CD14-positive monocyte (primary cell): Measurements from ENCODE around the gene FBL. TPM values are rescaled to one million over a fixed set of nuclear protein-coding genes. Genes with fewer than 3 reads are reported as not detected.

ENCODE experiments used
- DNase-seq, 3 donors: peaks; one replicate each; pipeline ENCODE4 v3.0.0-alpha.2; 2011 to 2022
- H2AFZ ChIP-seq: 2 replicates; pipeline ENCODE4 v1.6.0; 2012; ENCODE audit warnings: mild to moderate bottlenecking, low read depth, low read length, inconsistent platforms; ENCODE audit not compliant: insufficient read depth, poor library complexity, severe bottlenecking
- H3K27ac ChIP-seq, 2 donors: 1 replicate in 1 of 2; 2 replicates in 1 of 2; pipeline ENCODE4 v1.5.1; 2012 to 2013; ENCODE audit warnings: low read length in 2 of 2, control low read depth in 1 of 2, inconsistent platforms in 1 of 2, low read depth in 1 of 2, mild to moderate bottlenecking in 1 of 2
- H3K27me3 ChIP-seq, 2 donors: one replicate each; pipeline versions ENCODE4 v1.6.0 to v1.6.1; 2011 to 2013; ENCODE audit warnings: low read length in 2 of 2; ENCODE audit not compliant: control insufficient read depth in 2 of 2, insufficient read depth in 2 of 2
- H3K36me3 ChIP-seq, 2 donors: replicated peaks in 1 of 2; 1 replicate in 1 of 2; 2 replicates in 1 of 2; pipeline versions ENCODE4 v1.5.1 to v1.6.1; 2012 to 2013; ENCODE audit warnings: low read length in 2 of 2, control low read depth in 1 of 2, inconsistent platforms in 1 of 2, mild to moderate bottlenecking in 1 of 2; ENCODE audit not compliant: insufficient read depth in 2 of 2, control insufficient read depth in 1 of 2
- H3K4me1 ChIP-seq, 2 donors: 1 replicate in 1 of 2; 2 replicates in 1 of 2; pipeline versions ENCODE4 v1.5.1 to v1.6.1; 2012 to 2013; ENCODE audit warnings: low read length in 2 of 2, control low read depth in 1 of 2, inconsistent platforms in 1 of 2, mild to moderate bottlenecking in 1 of 2, moderate library complexity in 1 of 2; ENCODE audit not compliant: insufficient read depth in 2 of 2, control insufficient read depth in 1 of 2
- H3K4me2 ChIP-seq: replicated peaks from 2 replicates; pipeline ENCODE3; 2012; ENCODE audit warnings: low read length, moderate library complexity, mild to moderate bottlenecking; ENCODE audit not compliant: poor library complexity, severe bottlenecking; ENCODE audit errors: extremely low read depth
- H3K4me3 ChIP-seq, 3 experiments: fragments of 200-600 bp in 1 of 3; sonication (generic) in 1 of 3; replicated peaks in 1 of 3; 1 replicate in 2 of 3; 2 replicates in 1 of 3; pipeline ENCODE4 v1.5.1; 2011 to 2013; ENCODE audit warnings: low read length in 3 of 3, mild to moderate bottlenecking in 3 of 3, control low read depth in 2 of 3, low read depth in 2 of 3, inconsistent platforms in 1 of 3, moderate library complexity in 1 of 3
- H3K79me2 ChIP-seq: 2 replicates; pipeline ENCODE4 v1.6.0; 2012; ENCODE audit warnings: mild to moderate bottlenecking, control low read depth, inconsistent platforms, low read length, moderate library complexity; ENCODE audit not compliant: insufficient read depth
- H3K9ac ChIP-seq: 2 replicates; pipeline ENCODE4 v1.6.0; 2017; ENCODE audit warnings: low read length, mild to moderate bottlenecking; ENCODE audit not compliant: insufficient read depth, poor library complexity, severe bottlenecking
- H3K9me3 ChIP-seq, 2 donors: replicated peaks in 1 of 2; 1 replicate in 1 of 2; 2 replicates in 1 of 2; pipeline versions ENCODE4 v1.5.1 to v1.6.1; 2012 to 2013; ENCODE audit warnings: low read length in 2 of 2, control low read depth in 1 of 2; ENCODE audit not compliant: control insufficient read depth in 1 of 2, insufficient read depth in 1 of 2
- H4K20me1 ChIP-seq: 2 replicates; pipeline ENCODE4 v1.6.0; 2012; ENCODE audit warnings: mild to moderate bottlenecking, low read length, control low read depth, moderate library complexity; ENCODE audit not compliant: insufficient read depth
- H3K27ac Mint-ChIP-seq, 7 donors: one replicate each; pipeline ENCODE4 v1.8.0; 2020; ENCODE audit warnings: mild to moderate bottlenecking in 7 of 7, mixed read lengths in 7 of 7, moderate library complexity in 6 of 7, inconsistent platforms in 2 of 7
- H3K27me3 Mint-ChIP-seq, 3 donors: one replicate each; pipeline ENCODE4 v1.8.0; 2021 to 2022; ENCODE audit warnings: low read depth in 3 of 3, mild to moderate bottlenecking in 3 of 3, mixed read lengths in 3 of 3, moderate library complexity in 3 of 3, inconsistent platforms in 1 of 3
- H3K36me3 Mint-ChIP-seq, 2 donors: one replicate each; pipeline ENCODE4 v1.8.0; 2020; ENCODE audit warnings: mixed read lengths in 2 of 2, inconsistent platforms in 1 of 2, mild to moderate bottlenecking in 1 of 2
- H3K4me1 Mint-ChIP-seq: one replicate; pipeline ENCODE4 v1.8.0; 2020; ENCODE audit warnings: mild to moderate bottlenecking, mixed read lengths
- H3K4me3 Mint-ChIP-seq, 2 donors: one replicate each; pipeline ENCODE4 v1.8.0; 2020; ENCODE audit warnings: mild to moderate bottlenecking in 2 of 2, mixed read lengths in 2 of 2, moderate library complexity in 1 of 2
- H3K9me3 Mint-ChIP-seq, 7 donors: one replicate each; pipeline ENCODE4 v1.8.0; 2020 to 2022; ENCODE audit warnings: mixed read lengths in 7 of 7, mild to moderate bottlenecking in 6 of 7, moderate library complexity in 6 of 7, inconsistent platforms in 2 of 7
- WGBS: methylation state at CpG from one replicate; pipeline ENCODE4 v1.1.5; 2013; ENCODE audit warnings: missing lambda C conversion rate; ENCODE audit not compliant: insufficient coverage; 5-methylcytosine and 5-hydroxymethylcytosine counted together
- intact Hi-C, 2 donors: fragments of 100-400 bp; cut with micrococcal nuclease; formaldehyde crosslinking; loops; one replicate each; pipeline versions ENCODE4 v1.15.0 to v1.15.1; 2023
- polyA plus RNA-seq, 3 donors: library from polyadenylated mRNA; depleted of rRNA in 1 of 3; unstranded in 2 of 3; stranded (reverse) in 1 of 3; fragments of 300-500 nt in 2 of 3; fragments of >200 nt in 1 of 3; fragmentation: Illumina TruSeq in 2 of 3; gene quantifications; 1 replicate in 2 of 3; 2 replicates in 1 of 3; pipeline ENCODE4 v1.2.3, GENCODE V29; 2012 to 2021
- TF ChIP-seq, protein P1 (sequence below): fragments of 200-600 bp; IDR thresholded peaks from one replicate; pipeline ENCODE4 v1.8.0; 2022; ENCODE audit warnings: antibody characterized with exemption, mild to moderate bottlenecking

Gene FBL
- polyA plus RNA-seq, 3 donors = 57.1 to 157 (median 60.3) TPM

DNA sequence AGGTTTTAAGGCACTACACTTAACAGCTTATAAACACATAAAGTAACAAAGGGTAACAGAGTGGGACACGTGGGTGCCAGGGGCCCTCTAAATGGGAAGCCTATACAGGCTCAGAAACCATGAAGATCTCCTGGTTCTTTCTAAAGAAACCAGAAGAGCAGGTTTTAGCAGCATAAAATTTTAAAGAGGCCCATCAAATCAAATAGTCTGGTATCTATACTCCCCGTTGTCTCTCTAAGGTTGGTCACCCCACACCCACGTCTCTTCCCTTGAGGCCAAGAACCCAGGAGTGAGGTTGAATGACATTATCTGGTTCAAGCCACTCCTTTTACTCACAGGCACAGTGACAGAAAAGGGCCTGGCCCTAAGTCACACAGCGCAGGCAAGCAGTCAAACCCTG is 7.6 kb downstream of the FBL start:
- H3K4me2 ChIP-seq = no peak overlapping the region
- H3K36me3 ChIP-seq = peaks cover 49 to 58% of the 10 kb centered on the region in 2 donors
- no peak overlapping the region for H3K9ac ChIP-seq
- Mint-ChIP-seq H3K27me3 (no peaks in the 10 kb centered on the region), H3K4me3 (no peak overlapping the region), H3K4me1 (peaks cover 19% of the 10 kb centered on the region), H3K27ac (peak overlapping the region in 2 of 7 donors; percentile 14 to 75), H3K9me3 (no peaks in the 10 kb centered on the region), H3K36me3 (peaks cover 40 to 46% of the 10 kb centered on the region in 2 donors)
- H3K27ac ChIP-seq = peak overlapping the region in 1 of 2 donors; percentile 0
- 100% methylated on average over 1 of the region's 4 CpGs for WGBS
- H3K9me3 ChIP-seq = no peaks in the 10 kb centered on the region
- peaks cover 13% of the 10 kb centered on the region for H4K20me1 ChIP-seq
- peaks cover 6% of the 10 kb centered on the region in 2 donors for H3K4me1 ChIP-seq
- no peak overlapping the region for H3K4me3 ChIP-seq
- TF ChIP-seq, protein P1, sequence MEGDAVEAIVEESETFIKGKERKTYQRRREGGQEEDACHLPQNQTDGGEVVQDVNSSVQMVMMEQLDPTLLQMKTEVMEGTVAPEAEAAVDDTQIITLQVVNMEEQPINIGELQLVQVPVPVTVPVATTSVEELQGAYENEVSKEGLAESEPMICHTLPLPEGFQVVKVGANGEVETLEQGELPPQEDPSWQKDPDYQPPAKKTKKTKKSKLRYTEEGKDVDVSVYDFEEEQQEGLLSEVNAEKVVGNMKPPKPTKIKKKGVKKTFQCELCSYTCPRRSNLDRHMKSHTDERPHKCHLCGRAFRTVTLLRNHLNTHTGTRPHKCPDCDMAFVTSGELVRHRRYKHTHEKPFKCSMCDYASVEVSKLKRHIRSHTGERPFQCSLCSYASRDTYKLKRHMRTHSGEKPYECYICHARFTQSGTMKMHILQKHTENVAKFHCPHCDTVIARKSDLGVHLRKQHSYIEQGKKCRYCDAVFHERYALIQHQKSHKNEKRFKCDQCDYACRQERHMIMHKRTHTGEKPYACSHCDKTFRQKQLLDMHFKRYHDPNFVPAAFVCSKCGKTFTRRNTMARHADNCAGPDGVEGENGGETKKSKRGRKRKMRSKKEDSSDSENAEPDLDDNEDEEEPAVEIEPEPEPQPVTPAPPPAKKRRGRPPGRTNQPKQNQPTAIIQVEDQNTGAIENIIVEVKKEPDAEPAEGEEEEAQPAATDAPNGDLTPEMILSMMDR = no peak
- H2AFZ ChIP-seq = no peak overlapping the region
- intact Hi-C loops = loop anchor here in 1 of 2 donors (10.0 kb wide), 1 partner anchor 494 kb away; the partner anchor contains the start of gene SAMD4B
- DNase-seq = no peak
- no peaks in the 10 kb centered on the region for H3K27me3 ChIP-seq
- peaks cover 35% of the 10 kb centered on the region for H3K79me2 ChIP-seq

DNA sequence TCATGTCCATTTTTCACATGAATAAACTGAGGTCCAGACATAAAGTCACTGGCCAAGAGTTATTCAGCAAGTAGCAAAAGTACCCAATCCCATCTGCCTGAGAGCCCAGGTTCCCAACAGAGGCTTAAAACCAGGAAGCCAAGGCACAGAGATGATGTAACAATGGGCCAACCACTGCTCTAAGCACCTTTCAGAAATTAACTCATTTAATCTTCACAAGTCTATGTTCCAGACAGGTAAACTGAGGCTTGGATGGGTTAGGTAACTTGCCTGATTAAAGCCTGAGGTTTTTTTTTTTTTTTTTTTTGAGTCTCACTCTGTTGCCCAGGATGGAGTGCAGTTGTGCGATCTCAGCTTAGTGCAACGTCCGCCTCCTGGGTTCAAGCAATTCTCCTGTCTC is 8.2 kb downstream of the FBL start:
- Histone ChIP-seq H2AFZ (no peak overlapping the region), H3K27ac (no peak overlapping the region), H3K4me1 (peaks cover 8 to 11% of the 10 kb centered on the region in 2 donors), H3K36me3 (peaks cover 49 to 58% of the 10 kb centered on the region in 2 donors), H3K79me2 (peaks cover 35% of the 10 kb centered on the region), H3K4me3 (no peak overlapping the region), H4K20me1 (peaks cover 15% of the 10 kb centered on the region), H3K4me2 (no peak overlapping the region), H3K9me3 (no peaks in the 10 kb centered on the region), H3K9ac (no peak overlapping the region), H3K27me3 (no peaks in the 10 kb centered on the region)
- intact Hi-C loops = loop anchor here in 1 of 2 donors (10.0 kb wide), 1 partner anchor 493 kb away; the partner anchor contains the start of gene SAMD4B
- Mint-ChIP-seq H3K27me3 (no peaks in the 10 kb centered on the region), H3K9me3 (no peaks in the 10 kb centered on the region), H3K27ac (no peak overlapping the region), H3K4me3 (no peak overlapping the region), H3K4me1 (peaks cover 17% of the 10 kb centered on the region), H3K36me3 (peaks cover 40 to 46% of the 10 kb centered on the region in 2 donors)
- no CpG with 5 or more reads among the region's 3 CpGs for WGBS
- TF ChIP-seq, protein P1 = no peak
- DNase-seq = no peak
